GM12865 (cell line): ENCODE measurements around the gene KLHL6.
"Not testable (repeated sequence)": the region's sequence is repeated elsewhere in the genome, so short reads cannot be mapped to it uniquely, and the experiment has no call there.

Experiments used
- DNase-seq: peaks from one replicate; pipeline ENCODE4 v3.0.0; 2010; ENCODE audit warnings: low read depth
- H3K4me3 ChIP-seq: 2 replicates; pipeline ENCODE4 v1.5.1; 2011; ENCODE audit warnings: mild to moderate bottlenecking, low read depth, low read length, control low read depth
- TF ChIP-seq, protein P1 (sequence below): IDR thresholded peaks from 2 replicates; pipeline ENCODE4 v1.5.1; 2011; ENCODE audit warnings: low read length, control low read depth, low read depth, inconsistent platforms; ENCODE audit not compliant: insufficient read depth; ENCODE audit errors: missing control alignments

Gene KLHL6

DNA sequence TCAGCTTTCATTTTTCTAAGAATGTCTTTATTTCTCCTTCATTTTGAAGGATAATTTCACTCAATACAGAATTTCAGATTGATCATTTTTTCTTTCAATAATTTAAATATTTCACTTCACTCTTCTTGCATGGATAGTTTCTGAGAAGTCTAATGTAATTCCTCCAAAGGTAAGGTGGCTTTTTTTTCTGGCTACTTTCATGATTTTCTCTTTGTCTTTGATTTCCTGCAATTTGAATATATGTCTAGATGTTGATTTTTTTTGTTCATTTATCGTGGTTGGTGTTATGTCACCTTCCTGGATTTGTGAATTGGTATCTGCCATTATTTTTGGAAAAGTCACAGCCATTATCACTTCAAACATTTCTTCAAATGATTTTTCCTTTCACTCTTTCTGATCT, 112.5 kb downstream of the KLHL6 start:
- DNase-seq = no peak
- no peak overlapping the region for H3K4me3 ChIP-seq

DNA sequence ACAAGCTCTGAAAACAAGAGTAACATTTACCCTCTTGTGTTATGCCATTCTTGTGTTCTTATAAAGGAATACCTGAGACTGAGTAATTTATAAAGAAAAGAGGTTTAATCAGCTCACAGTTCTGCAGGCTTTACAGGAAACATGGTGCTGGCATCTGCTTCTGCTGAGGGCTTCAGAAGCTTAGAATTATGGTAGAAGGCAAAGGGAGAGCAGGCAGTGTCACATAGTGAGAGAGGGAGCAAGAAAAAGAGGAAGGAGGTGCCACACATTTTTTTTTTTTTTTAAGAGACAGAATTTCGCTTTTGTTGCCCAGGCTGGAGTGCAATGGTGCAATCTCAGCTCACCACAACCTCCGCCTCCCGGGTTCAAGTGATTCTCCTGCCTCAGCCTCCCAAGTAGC, 115.0 kb downstream of the KLHL6 start:
- DNase-seq, H3K4me3 ChIP-seq: not testable (repeated sequence)

More for the DNA sequence above, 112.5 kb downstream of the KLHL6 start:
- TF ChIP-seq, protein P1, sequence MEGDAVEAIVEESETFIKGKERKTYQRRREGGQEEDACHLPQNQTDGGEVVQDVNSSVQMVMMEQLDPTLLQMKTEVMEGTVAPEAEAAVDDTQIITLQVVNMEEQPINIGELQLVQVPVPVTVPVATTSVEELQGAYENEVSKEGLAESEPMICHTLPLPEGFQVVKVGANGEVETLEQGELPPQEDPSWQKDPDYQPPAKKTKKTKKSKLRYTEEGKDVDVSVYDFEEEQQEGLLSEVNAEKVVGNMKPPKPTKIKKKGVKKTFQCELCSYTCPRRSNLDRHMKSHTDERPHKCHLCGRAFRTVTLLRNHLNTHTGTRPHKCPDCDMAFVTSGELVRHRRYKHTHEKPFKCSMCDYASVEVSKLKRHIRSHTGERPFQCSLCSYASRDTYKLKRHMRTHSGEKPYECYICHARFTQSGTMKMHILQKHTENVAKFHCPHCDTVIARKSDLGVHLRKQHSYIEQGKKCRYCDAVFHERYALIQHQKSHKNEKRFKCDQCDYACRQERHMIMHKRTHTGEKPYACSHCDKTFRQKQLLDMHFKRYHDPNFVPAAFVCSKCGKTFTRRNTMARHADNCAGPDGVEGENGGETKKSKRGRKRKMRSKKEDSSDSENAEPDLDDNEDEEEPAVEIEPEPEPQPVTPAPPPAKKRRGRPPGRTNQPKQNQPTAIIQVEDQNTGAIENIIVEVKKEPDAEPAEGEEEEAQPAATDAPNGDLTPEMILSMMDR = no peak

DNA sequence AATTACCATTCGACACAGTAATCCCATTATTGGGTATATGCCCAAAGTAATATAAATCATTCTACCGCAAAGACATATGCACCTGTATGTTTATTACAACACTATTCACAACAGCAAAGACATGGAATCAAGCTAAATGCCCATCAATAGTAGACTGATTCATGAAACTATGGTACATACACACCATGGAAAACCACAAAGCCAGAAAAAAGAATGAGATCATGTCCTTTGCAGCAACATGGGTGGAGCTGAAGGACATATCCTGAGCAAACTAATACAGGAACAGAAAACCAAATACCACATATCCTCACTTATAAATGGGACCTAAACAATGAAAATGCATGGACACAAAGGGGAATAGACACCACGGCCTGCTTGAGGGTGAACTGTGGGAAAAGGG, 116.0 kb downstream of the KLHL6 start:
- DNase-seq = no peak
- H3K4me3 ChIP-seq = no peak overlapping the region
- TF ChIP-seq, protein P1 = no peak

DNA sequence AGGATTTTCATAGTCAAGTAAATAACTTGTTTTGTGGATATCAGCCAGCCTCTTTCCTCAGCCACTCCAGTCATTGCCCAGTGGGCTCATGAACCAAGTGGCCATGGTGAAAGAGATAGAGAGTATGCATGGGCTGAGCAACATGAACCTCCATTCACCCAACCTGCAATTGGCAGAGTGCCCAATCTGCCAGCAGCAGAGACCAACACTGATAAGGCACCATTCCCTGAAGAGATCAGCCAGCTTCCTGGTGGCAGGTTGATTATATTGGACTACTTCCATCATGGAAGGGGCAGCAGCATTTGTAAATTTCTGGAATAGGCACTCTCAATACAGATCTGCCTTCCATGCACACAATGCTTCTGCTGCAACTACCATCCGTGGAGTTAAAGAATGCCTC, 116.8 kb downstream of the KLHL6 start:
- DNase-seq = no peak
- no peak overlapping the region for H3K4me3 ChIP-seq
- TF ChIP-seq, protein P1 = no peak

DNA sequence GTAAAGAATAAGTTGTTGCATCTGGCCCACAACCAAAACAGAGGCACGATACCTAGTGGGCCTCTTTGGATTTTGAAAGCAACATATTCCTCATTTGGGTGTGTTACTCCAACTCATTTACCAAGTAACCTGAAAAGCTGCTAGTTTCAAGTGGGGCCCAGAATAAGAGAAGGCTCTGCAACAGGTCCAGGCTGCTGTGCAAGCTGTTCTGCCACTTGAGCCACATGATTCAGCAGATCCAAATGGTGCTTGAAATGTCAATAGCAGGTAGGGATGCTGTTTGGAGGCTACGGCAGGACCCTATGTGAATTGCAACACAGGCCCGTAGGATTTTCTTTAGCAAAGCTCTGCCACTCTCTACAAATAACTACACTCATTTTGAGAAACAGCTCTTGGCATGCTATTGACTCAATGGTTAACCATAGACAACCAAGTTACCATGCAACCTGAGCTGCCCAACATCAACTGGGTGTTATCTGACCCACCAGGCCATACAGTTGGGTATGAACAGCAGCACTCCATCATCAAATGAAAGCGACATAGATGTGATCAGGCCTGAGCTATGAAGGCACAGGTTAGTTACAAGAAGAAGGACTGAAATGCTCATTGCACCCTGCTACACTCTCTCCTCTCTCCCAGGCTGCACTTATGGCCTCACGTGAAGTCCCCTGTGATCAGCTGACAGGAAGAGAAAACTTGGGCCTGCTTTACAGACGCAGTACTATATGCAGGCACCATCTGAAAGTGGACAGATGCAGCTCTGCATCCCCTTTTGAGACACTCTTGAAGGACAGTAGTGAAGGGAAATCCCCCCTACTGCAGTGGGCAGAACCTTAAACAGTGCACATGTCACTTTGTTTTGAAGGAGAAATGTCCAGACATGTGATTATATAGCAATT, 117.6 kb downstream of the KLHL6 start:
- TF ChIP-seq, protein P1 = no peak

More for the DNA sequence above, 117.6 kb downstream of the KLHL6 start:
- no peak overlapping the region for H3K4me3 ChIP-seq
- DNase-seq = peak; percentile 53
